K562 (cell line): ENCODE results near the gene KRTCAP2. TPM values are rescaled to one million over a fixed set of nuclear protein-coding genes. Genes with fewer than 3 reads are reported as not detected.

Experiments used
- HMGN3 ChIP-seq: IDR thresholded peaks from 2 replicates; pipeline ENCODE4 v1.6.1; 2011; ENCODE audit warnings: borderline replicate concordance, low read depth, mild to moderate bottlenecking, mixed read lengths, low read length; ENCODE audit not compliant: insufficient read length; ENCODE audit errors: extremely low read depth
- MBD2 ChIP-seq: sonication (generic); IDR thresholded peaks from 2 replicates; pipeline ENCODE4 v1.6.1; 2016; ENCODE audit warnings: low read depth, borderline replicate concordance
- MECOM ChIP-seq: fragments of 250-450 bp; sonication (Bioruptor Pico); IDR thresholded peaks from 2 replicates; pipeline ENCODE4 v1.8.0; 2022; ENCODE audit warnings: inconsistent platforms
- MYC ChIP-seq, 2 experiments: fragments of 250-450 bp in 1 of 2; sonication (Bioruptor Pico) in 1 of 2; IDR thresholded peaks; 2 replicates each; pipeline versions ENCODE4 v1.5.1 to v1.6.1; 2012 to 2021; ENCODE audit warnings: low read depth in 2 of 2, borderline replicate concordance in 1 of 2, improper control_type of control experiment in 1 of 2, low read length in 1 of 2, mild to moderate bottlenecking in 1 of 2, moderate library complexity in 1 of 2
- PYGO2 ChIP-seq: fragments of 450-650 bp; IDR thresholded peaks from 2 replicates; pipeline ENCODE4 v1.6.1; 2016; ENCODE audit warnings: mild to moderate bottlenecking, missing genetic modification characterization, moderate library complexity, missing compliant biosample characterization
- SMAD3 ChIP-seq: fragments of 450-650 bp; formaldehyde crosslinking; conservative IDR thresholded peaks from 2 replicates; pipeline ENCODE4 v1.4.0; 2020; ENCODE audit warnings: mild to moderate bottlenecking
- SUPT5H ChIP-seq: fragments of 450-650 bp; IDR thresholded peaks from 2 replicates; pipeline ENCODE4 v1.6.1; 2016
- TBL1XR1 ChIP-seq, 2 experiments: IDR thresholded peaks; 2 replicates each; pipeline ENCODE4 v1.6.1; 2012; ENCODE audit warnings: improper control_type of control experiment in 2 of 2, low read length in 2 of 2, mild to moderate bottlenecking in 1 of 2
- THAP12 ChIP-seq: fragments of 250-450 bp; sonication (Bioruptor Pico); IDR thresholded peaks from 2 replicates; pipeline ENCODE4 v1.9.0; 2021; ENCODE audit warnings: mild to moderate bottlenecking, inconsistent platforms
- ZBTB40 ChIP-seq, 2 experiments: fragments of 450-650 bp in 1 of 2; sonication (generic) in 1 of 2; formaldehyde crosslinking in 1 of 2; IDR thresholded peaks; 2 replicates each; pipeline versions ENCODE4 v1.7.1 to v1.9.0; 2016 to 2022; ENCODE audit warnings: inconsistent platforms in 1 of 2, mild to moderate bottlenecking in 1 of 2, missing genetic modification reagents in 1 of 2
- ZNF584 ChIP-seq: fragments of 200-800 bp; sonication (Bioruptor generic); IDR thresholded peaks from 2 replicates; pipeline ENCODE4 v1.6.1; 2016; ENCODE audit warnings: low read depth, mild to moderate bottlenecking, missing genetic modification characterization, missing compliant biosample characterization
- polyA plus RNA-seq, 8 experiments: library from polyadenylated mRNA; depleted of rRNA in 4 of 8; stranded (reverse) in 5 of 8; unstranded in 3 of 8; fragments of >200 nt; fragmentation: Nextera tagmentation in 2 of 8; fragmentation: Illumina TruSeq in 1 of 8; extraction: Ambion mirVana in 2 of 8; extraction: Trizol in 1 of 8; gene quantifications; 2 replicates each; pipeline versions ENCODE4 v1.2.1 to v1.2.3, GENCODE V29; 2011 to 2014; ENCODE audit warnings: inconsistent platforms in 1 of 8, missing spikeins in 1 of 8
- total RNA-seq, 7 experiments: library from RNA; depleted of rRNA in 6 of 7; stranded (reverse); fragments of >200 nt in 6 of 7; fragmentation: Illumina TruSeq in 2 of 7; extraction: Trizol in 2 of 7; gene quantifications; 2 replicates each; pipeline versions ENCODE4 v1.2.1 to v1.2.3, GENCODE V29; 2011 to 2021; ENCODE audit warnings: low replicate concordance in 1 of 7

KRTCAP2 gene
- total and polyA plus RNA-seq, 9 of the 15 experiments (the other 6 are each of a cell fraction or from before 2014, with no cell fraction given): 126 to 436 (median 244) TPM

GRCh38 chr1:155208541-155209311 lies 35.6 kb upstream of the KRTCAP2 start, which contains the start of gene MTX1 (continued):
- TF ChIP-seq ZBTB40 (IDR thresholded peaks at IDR 0.05) (peak; percentile 86), ZBTB40 (CRISPR knock-in tag; IDR thresholded peaks at IDR 0.05) (no peak), MYC (IDR thresholded peaks at IDR 0.05; ENCODE audit: low read depth, low read length) (peak; percentile 78), MYC (CRISPR knock-in tag; IDR thresholded peaks at IDR 0.05; ENCODE audit: borderline replicate concordance, low read depth) (no peak), ZNF584 (CRISPR knock-in tag) (no peak), PYGO2 (tag) (no peak), HMGN3 (peak; percentile 95), MECOM (CRISPR knock-in tag) (no peak), MBD2 (peak; percentile 31; the same call in 1 of the 2 replicates), SMAD3 (no peak), SUPT5H (peak; percentile 73), TBL1XR1 (IDR thresholded peaks at IDR 0.05; ENCODE audit: low read length in 2 of 2) (peak in 1 of 2 experiments; percentile 61; a peak in 1 of 4 replicates), THAP12 (CRISPR knock-in tag) (no peak)
